GM19023 (cell line): ENCODE results near the gene ANKRD30BL.
"Not testable (repeated sequence)": the region's sequence is repeated elsewhere in the genome, so short reads cannot be mapped to it uniquely, and the experiment has no call there.

Source experiments
- ATAC-seq: cut with Tn5 transposase; IDR thresholded peaks from one replicate; pipeline ENCODE4 v1.9.1; 2021; ENCODE audit warnings: mild to moderate bottlenecking, moderate library complexity; ENCODE audit not compliant: unreplicated experiment

The ANKRD30BL gene

GRCh38 chr2:132161161-132162124 is at the start of gene ANKRD30BL:
TSS of gene ANKRD30BL (minus strand) at chr2:132161952. CDS start at chr2:132161705, 247 bp downstream.
- ATAC-seq = not testable (repeated sequence)

GRCh38 chr2:132202866-132203265 is 41.1 kb upstream of the ANKRD30BL start:
- not testable (repeated sequence) for ATAC-seq

- ATAC-seq = not testable (repeated sequence)
Observed at GRCh38 chr2:132192854-132193253, 31.1 kb upstream of the ANKRD30BL start.

GRCh38 chr2:132167100-132167499 is 5.3 kb upstream of the ANKRD30BL start:
- ATAC-seq = not testable (repeated sequence)

- not testable (repeated sequence) for ATAC-seq
Observed at GRCh38 chr2:132162125-132162660, 441 bp upstream of the ANKRD30BL start.

- not testable (repeated sequence) for ATAC-seq
Observed at GRCh38 chr2:132146774-132147173, 15.0 kb downstream of the ANKRD30BL start.
